ENCODE measurements around the gene HLA-DOB. TPM values are rescaled to one million over a fixed set of nuclear protein-coding genes. Genes with fewer than 3 reads are reported as not detected.
A peak's percentile ranks its signal among the peaks of the same experiment; 100 is the strongest.

HLA-DOB gene
- total and polyA plus RNA-seq, 4 donors = 1.2 to 2.7 (median 1.4) TPM

DNA sequence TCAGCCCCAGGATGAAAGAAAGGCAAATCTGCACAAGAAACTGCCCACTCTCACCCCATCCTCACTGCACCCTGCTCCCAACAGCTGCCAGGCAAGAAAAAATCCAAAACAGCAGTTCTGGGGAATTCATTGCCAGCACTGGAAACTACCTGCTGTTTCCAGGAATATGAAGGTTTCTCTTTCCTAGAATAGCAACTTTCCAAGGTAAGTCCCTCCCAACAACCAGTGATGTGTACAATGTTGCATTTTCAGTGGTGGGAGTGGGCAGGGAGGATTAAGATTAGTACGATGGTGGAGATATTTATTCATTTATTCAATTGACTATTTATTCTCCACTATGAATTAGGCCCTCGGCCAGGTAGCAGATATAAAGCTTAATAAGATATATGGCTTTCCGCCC, 10.2 kb upstream of the HLA-DOB start:
- no peaks in the 10 kb centered on the region for H3K4me1 ChIP-seq (ENCODE audit: control insufficient read depth in 5 of 5, insufficient read depth in 5 of 5, low read length in 5 of 5)
- 74 to 80% methylated on average over 3 of the region's 3 CpGs for WGBS, 2 donors
- H3K9me3 ChIP-seq (ENCODE audit: control insufficient read depth in 4 of 4, insufficient read depth in 3 of 4, low read length in 3 of 4) = no peaks in the 10 kb centered on the region
- no peak overlapping the region for H3K4me3 ChIP-seq
- no peak for DNase-seq
- H3K9ac ChIP-seq (ENCODE audit: insufficient read depth in 1 of 2, low read length in 2 of 2) = no peak overlapping the region
- peaks cover 0 to 23% (median 8%) of the 10 kb centered on the region in 4 donors for H3K36me3 ChIP-seq (ENCODE audit: control insufficient read depth in 4 of 4, insufficient read depth in 4 of 4, low read length in 4 of 4)
- ATAC-seq (ENCODE audit: insufficient read depth, low FRiP score) = no peak
- H3K27ac ChIP-seq (ENCODE audit: low read depth in 1 of 2, low read length in 1 of 2) = no peak overlapping the region
- TF ChIP-seq, protein P1, sequence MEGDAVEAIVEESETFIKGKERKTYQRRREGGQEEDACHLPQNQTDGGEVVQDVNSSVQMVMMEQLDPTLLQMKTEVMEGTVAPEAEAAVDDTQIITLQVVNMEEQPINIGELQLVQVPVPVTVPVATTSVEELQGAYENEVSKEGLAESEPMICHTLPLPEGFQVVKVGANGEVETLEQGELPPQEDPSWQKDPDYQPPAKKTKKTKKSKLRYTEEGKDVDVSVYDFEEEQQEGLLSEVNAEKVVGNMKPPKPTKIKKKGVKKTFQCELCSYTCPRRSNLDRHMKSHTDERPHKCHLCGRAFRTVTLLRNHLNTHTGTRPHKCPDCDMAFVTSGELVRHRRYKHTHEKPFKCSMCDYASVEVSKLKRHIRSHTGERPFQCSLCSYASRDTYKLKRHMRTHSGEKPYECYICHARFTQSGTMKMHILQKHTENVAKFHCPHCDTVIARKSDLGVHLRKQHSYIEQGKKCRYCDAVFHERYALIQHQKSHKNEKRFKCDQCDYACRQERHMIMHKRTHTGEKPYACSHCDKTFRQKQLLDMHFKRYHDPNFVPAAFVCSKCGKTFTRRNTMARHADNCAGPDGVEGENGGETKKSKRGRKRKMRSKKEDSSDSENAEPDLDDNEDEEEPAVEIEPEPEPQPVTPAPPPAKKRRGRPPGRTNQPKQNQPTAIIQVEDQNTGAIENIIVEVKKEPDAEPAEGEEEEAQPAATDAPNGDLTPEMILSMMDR (IDR thresholded peaks at IDR 0.05; ENCODE audit: control extremely low read depth, extremely low read depth) = no peak
- no peaks in the 10 kb centered on the region for H3K27me3 ChIP-seq (ENCODE audit: control insufficient read depth in 3 of 3, insufficient read depth in 3 of 3, low read length in 2 of 3)

DNA sequence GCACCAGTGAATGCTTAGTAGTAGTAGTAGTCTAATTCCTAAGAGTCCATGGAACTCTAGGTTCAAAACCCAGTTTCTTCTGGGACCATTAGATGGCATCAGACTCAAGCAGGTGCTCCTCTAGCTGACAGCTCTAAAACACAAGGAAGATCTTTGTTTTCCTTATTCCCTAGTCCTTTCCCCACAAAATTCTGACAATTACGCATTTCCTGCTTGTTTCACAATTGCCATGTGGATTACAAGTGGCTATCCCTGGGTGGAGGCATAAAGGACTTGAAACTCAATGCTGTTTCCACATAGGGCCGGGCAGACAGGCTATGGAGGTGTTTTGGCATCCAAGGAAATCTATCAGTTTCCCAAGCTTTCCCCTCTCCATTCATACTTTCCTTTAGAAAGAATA, 9.2 kb upstream of the HLA-DOB start:
- Histone ChIP-seq H3K9me3 (ENCODE audit: control insufficient read depth in 4 of 4, insufficient read depth in 3 of 4, low read length in 3 of 4) (no peaks in the 10 kb centered on the region), H3K4me3 (no peak overlapping the region), H3K27me3 (ENCODE audit: control insufficient read depth in 3 of 3, insufficient read depth in 3 of 3, low read length in 2 of 3) (no peaks in the 10 kb centered on the region), H3K36me3 (ENCODE audit: control insufficient read depth in 4 of 4, insufficient read depth in 4 of 4, low read length in 4 of 4) (peaks cover 0 to 21% (median 7%) of the 10 kb centered on the region in 4 donors), H3K27ac (ENCODE audit: low read depth in 1 of 2, low read length in 1 of 2) (no peak overlapping the region), H3K9ac (ENCODE audit: insufficient read depth in 1 of 2, low read length in 2 of 2) (no peak overlapping the region), H3K4me1 (ENCODE audit: control insufficient read depth in 5 of 5, insufficient read depth in 5 of 5, low read length in 5 of 5) (no peaks in the 10 kb centered on the region)
- DNase-seq (peak in 2 of 3 donors; percentile 19 to 34), ATAC-seq (ENCODE audit: insufficient read depth, low FRiP score) (no peak)
- WGBS, 2 donors = 49 to 72% methylated on average over 2 of the region's 2 CpGs
- TF ChIP-seq, protein P1 (IDR thresholded peaks at IDR 0.05; ENCODE audit: control extremely low read depth, extremely low read depth) = peak; percentile 21

DNA sequence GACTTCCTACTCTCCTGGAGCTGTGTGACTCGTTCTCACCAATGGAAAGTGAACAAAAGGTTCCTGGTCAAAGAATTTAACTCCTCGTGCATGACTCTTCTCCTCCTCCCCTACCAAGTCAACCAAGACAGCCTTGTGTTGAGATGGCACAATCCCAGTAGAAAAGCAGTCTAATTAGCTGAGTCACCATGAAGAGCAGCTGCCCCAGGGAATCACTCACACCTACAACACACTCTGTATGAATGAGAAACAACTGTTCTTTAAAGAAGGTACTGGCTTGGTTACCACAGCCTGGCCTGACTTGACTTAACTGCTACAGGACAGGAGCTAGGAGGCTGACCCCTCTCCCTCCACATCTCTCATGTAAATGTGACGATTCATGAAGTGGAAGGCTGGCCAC, 2.9 kb upstream of the HLA-DOB start:
- Histone ChIP-seq H3K9me3 (ENCODE audit: control insufficient read depth in 4 of 4, insufficient read depth in 3 of 4, low read length in 3 of 4) (no peaks in the 10 kb centered on the region), H3K27ac (ENCODE audit: low read depth in 1 of 2, low read length in 1 of 2) (no peak overlapping the region), H3K27me3 (ENCODE audit: control insufficient read depth in 3 of 3, insufficient read depth in 3 of 3, low read length in 2 of 3) (no peaks in the 10 kb centered on the region), H3K4me1 (ENCODE audit: control insufficient read depth in 5 of 5, insufficient read depth in 5 of 5, low read length in 5 of 5) (no peaks in the 10 kb centered on the region), H3K9ac (ENCODE audit: insufficient read depth in 1 of 2, low read length in 2 of 2) (no peak overlapping the region), H3K36me3 (ENCODE audit: control insufficient read depth in 4 of 4, insufficient read depth in 4 of 4, low read length in 4 of 4) (no peaks in the 10 kb centered on the region), H3K4me3 (no peak overlapping the region)
- DNase-seq = no peak
- WGBS, 2 donors = 75 to 85% methylated on average over 3 of the region's 3 CpGs
- TF ChIP-seq, protein P1 (IDR thresholded peaks at IDR 0.05; ENCODE audit: control extremely low read depth, extremely low read depth) = no peak
- no peak for ATAC-seq (ENCODE audit: insufficient read depth, low FRiP score)

DNA sequence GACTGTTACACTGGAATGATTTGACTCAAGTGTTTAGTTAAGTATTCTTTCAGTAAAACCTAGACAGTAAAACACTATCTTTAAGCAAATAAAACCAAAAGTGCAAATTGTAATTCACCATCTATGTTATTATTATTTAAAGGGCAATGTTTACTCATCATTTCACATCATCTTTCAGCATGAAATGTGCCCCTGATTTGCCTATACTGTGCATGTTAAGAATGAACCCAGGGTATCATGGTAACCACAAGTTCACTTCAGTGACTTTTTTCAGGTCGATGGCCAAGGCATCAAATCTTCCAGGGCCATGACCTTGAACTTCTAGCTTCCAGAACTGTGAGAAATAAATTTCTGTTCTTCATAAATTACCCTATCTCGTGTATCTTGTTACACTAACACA, 2.1 kb upstream of the HLA-DOB start:
- Histone ChIP-seq H3K27ac (ENCODE audit: low read depth in 1 of 2, low read length in 1 of 2) (no peak overlapping the region), H3K9ac (ENCODE audit: insufficient read depth in 1 of 2, low read length in 2 of 2) (no peak overlapping the region), H3K36me3 (ENCODE audit: control insufficient read depth in 4 of 4, insufficient read depth in 4 of 4, low read length in 4 of 4) (no peaks in the 10 kb centered on the region), H3K4me3 (no peak overlapping the region), H3K27me3 (ENCODE audit: control insufficient read depth in 3 of 3, insufficient read depth in 3 of 3, low read length in 2 of 3) (no peaks in the 10 kb centered on the region), H3K4me1 (ENCODE audit: control insufficient read depth in 5 of 5, insufficient read depth in 5 of 5, low read length in 5 of 5) (no peaks in the 10 kb centered on the region), H3K9me3 (ENCODE audit: control insufficient read depth in 4 of 4, insufficient read depth in 3 of 4, low read length in 3 of 4) (no peaks in the 10 kb centered on the region)
- ATAC-seq (ENCODE audit: insufficient read depth, low FRiP score) = no peak
- WGBS, 2 donors = 71 to 86% methylated on average over 2 of the region's 2 CpGs
- TF ChIP-seq, protein P1 (IDR thresholded peaks at IDR 0.05; ENCODE audit: control extremely low read depth, extremely low read depth) = no peak
- no peak for DNase-seq

All from lung (tissue), 12 donors.